Neural progenitor cell (in vitro differentiated cells): ENCODE measurements around the gene FITM2.

Source experiments
- CTCF ChIP-seq: fragments of 200-600 bp; sonication (generic); IDR thresholded peaks from 2 replicates; pipeline ENCODE4 v1.5.1; 2017; ENCODE audit warnings: antibody characterized with exemption, mild to moderate bottlenecking
- EZH2 ChIP-seq: fragments of 200-600 bp; sonication (generic); IDR thresholded peaks from 2 replicates; pipeline ENCODE4 v1.6.1; 2017; ENCODE audit warnings: antibody characterized with exemption, mild to moderate bottlenecking, moderate library complexity
- EZH2phosphoT487 ChIP-seq: fragments of 200-600 bp; sonication (generic); IDR thresholded peaks from 2 replicates; pipeline ENCODE4 v1.6.1; 2017; ENCODE audit warnings: antibody characterized with exemption

GRCh38 chr20:44344723-44345122 lies 33.7 kb upstream of the FITM2 start:
- TF ChIP-seq CTCF, result no peak
- no peak for TF ChIP-seq EZH2phosphoT487
- no peak for TF ChIP-seq EZH2
